Measurements from ENCODE around the gene SF3A2.

SF3A2 gene

DNA sequence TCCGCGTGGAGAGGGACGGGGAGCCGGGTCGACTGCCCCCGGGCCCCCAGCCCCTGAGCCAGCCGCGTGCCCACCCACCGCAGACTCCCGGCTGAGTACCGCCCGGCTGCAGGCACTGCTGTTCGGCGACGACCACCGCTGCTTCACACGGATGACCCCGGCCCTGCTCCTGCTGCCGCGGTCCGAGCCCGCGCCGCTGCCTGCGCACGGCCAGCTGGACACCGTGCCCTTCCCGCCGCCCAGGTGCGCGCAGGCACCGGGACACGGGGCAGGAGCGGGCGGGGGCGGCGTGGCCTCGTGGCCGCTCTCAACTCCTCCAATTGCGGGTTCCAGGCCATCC is 14.1 kb downstream of the SF3A2 start:
- no peak for ATAC-seq
- TF ChIP-seq ISL1 (CRISPR knock-in tag; IDR thresholded peaks at IDR 0.05) (no peak), OSR1 (CRISPR knock-in tag; IDR thresholded peaks at IDR 0.05) (no peak), BACH2 (CRISPR knock-in tag; IDR thresholded peaks at IDR 0.05; ENCODE audit: borderline replicate concordance) (no peak)

DNA sequence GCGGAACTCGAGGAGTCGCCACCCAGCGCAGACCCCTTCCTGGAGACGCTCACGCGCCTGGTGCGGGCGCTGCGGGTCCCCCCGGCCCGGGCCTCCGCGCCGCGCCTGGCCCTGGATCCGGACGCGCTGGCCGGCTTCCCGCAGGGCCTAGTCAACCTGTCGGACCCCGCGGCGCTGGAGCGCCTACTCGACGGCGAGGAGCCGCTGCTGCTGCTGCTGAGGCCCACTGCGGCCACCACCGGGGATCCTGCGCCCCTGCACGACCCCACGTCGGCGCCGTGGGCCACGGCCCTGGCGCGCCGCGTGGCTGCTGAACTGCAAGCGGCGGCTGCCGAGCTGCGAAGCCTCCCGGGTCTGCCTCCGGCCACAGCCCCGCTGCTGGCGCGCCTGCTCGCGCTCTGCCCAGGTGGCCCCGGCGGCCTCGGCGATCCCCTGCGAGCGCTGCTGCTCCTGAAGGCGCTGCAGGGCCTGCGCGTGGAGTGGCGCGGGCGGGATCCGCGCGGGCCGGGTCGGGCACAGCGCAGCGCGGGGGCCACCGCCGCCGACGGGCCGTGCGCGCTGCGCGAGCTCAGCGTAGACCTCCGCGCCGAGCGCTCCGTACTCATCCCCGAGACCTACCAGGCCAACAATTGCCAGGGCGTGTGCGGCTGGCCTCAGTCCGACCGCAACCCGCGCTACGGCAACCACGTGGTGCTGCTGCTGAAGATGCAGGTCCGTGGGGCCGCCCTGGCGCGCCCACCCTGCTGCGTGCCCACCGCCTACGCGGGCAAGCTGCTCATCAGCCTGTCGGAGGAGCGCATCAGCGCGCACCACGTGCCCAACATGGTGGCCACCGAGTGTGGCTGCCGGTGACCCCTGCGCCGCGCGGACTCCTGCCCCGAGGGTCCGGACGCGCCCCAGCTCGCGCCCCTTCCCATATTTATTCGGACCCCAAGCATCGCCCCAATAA is 14.8 kb downstream of the SF3A2 start:
- TF ChIP-seq ZFP3 (CRISPR knock-in tag; IDR thresholded peaks at IDR 0.05): no peak
- TF ChIP-seq RARB (CRISPR knock-in tag; IDR thresholded peaks at IDR 0.05): no peak

GRCh38 chr19:2252055-2252796 is 15.6 kb downstream of the SF3A2 start:
- no peak for ATAC-seq
- no peak for TF ChIP-seq BACH2 (CRISPR knock-in tag; IDR thresholded peaks at IDR 0.05; ENCODE audit: borderline replicate concordance)
- no peak for TF ChIP-seq GLIS3 (CRISPR knock-in tag; IDR thresholded peaks at IDR 0.05)
- TF ChIP-seq ZFP3 (CRISPR knock-in tag; IDR thresholded peaks at IDR 0.05): no peak
- no peak for TF ChIP-seq SNAI2 (CRISPR knock-in tag; IDR thresholded peaks at IDR 0.05)
- no peak for TF ChIP-seq PPARA (CRISPR knock-in tag; IDR thresholded peaks at IDR 0.05; ENCODE audit: borderline replicate concordance)
- TF ChIP-seq CSRNP3 (CRISPR knock-in tag; IDR thresholded peaks at IDR 0.05): no peak
- TF ChIP-seq OSR1 (CRISPR knock-in tag; IDR thresholded peaks at IDR 0.05): no peak
- no peak for TF ChIP-seq TCF4 (CRISPR knock-in tag; IDR thresholded peaks at IDR 0.05; ENCODE audit: borderline replicate concordance)
- no peak for TF ChIP-seq ZFP30 (CRISPR knock-in tag; IDR thresholded peaks at IDR 0.05)
- no peak for TF ChIP-seq ZNF8 (CRISPR knock-in tag; IDR thresholded peaks at IDR 0.05)
- TF ChIP-seq TOX (CRISPR knock-in tag; IDR thresholded peaks at IDR 0.05; ENCODE audit: borderline replicate concordance): no peak
- TF ChIP-seq CSDC2 (CRISPR knock-in tag; IDR thresholded peaks at IDR 0.05): no peak
- no peak for TF ChIP-seq ARNTL (CRISPR knock-in tag; IDR thresholded peaks at IDR 0.05; ENCODE audit: borderline replicate concordance, low read depth)
- no peak for TF ChIP-seq ZNF70 (CRISPR knock-in tag; IDR thresholded peaks at IDR 0.05)
- no peak for TF ChIP-seq PATZ1 (CRISPR knock-in tag; IDR thresholded peaks at IDR 0.05; ENCODE audit: borderline replicate concordance)
- TF ChIP-seq ESRRG (CRISPR knock-in tag; IDR thresholded peaks at IDR 0.05): no peak
- TF ChIP-seq, protein P1, sequence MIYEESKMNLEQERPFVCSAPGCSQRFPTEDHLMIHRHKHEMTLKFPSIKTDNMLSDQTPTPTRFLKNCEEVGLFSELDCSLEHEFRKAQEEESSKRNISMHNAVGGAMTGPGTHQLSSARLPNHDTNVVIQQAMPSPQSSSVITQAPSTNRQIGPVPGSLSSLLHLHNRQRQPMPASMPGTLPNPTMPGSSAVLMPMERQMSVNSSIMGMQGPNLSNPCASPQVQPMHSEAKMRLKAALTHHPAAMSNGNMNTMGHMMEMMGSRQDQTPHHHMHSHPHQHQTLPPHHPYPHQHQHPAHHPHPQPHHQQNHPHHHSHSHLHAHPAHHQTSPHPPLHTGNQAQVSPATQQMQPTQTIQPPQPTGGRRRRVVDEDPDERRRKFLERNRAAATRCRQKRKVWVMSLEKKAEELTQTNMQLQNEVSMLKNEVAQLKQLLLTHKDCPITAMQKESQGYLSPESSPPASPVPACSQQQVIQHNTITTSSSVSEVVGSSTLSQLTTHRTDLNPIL (CRISPR knock-in tag; IDR thresholded peaks at IDR 0.05; ENCODE audit: low read depth): no peak

More for the DNA sequence above, 14.8 kb downstream of the SF3A2 start:
- ATAC-seq: no peak

DNA sequence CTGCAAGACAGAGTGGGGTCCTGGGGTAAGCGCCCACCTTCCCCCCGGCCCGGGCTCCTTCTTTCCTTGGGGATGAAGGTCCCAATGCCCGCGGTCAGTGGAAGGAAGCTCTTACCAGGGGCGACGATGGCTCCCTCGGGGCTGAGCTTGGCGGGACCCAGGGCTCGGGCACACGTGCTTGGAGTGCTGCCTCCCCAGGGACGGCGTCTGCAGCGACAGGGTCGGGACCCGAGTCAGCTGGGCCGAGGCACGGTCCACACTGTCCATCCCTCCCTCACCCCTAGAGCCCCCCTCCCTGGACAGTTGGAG is 16.1 kb downstream of the SF3A2 start:
- ATAC-seq: no peak
- TF ChIP-seq ESRRG (CRISPR knock-in tag; IDR thresholded peaks at IDR 0.05) (no peak), TSHZ2 (CRISPR knock-in tag; IDR thresholded peaks at IDR 0.05) (no peak)
